Thyroid gland (tissue), 4 donors: ENCODE results near the gene PTPRT.

Experiments
- POLR2A ChIP-seq, 2 donors: fragments of 450-650 bp; IDR thresholded peaks; one replicate each; pipeline ENCODE4 v1.6.1; 2017; ENCODE audit warnings: antibody characterized with exemption in 2 of 2, mild to moderate bottlenecking in 2 of 2, moderate library complexity in 1 of 2
- TF ChIP-seq, protein P1 (sequence below), 6 experiments: fragments of 200-600 bp in 3 of 6; fragments of 450-650 bp in 3 of 6; sonication (generic) in 3 of 6; IDR thresholded peaks; one replicate each; pipeline ENCODE4 v1.5.1; 2016 to 2019; ENCODE audit warnings: antibody characterized with exemption in 6 of 6, mild to moderate bottlenecking in 2 of 6, inconsistent platforms in 1 of 6, moderate library complexity in 1 of 6

DNA sequence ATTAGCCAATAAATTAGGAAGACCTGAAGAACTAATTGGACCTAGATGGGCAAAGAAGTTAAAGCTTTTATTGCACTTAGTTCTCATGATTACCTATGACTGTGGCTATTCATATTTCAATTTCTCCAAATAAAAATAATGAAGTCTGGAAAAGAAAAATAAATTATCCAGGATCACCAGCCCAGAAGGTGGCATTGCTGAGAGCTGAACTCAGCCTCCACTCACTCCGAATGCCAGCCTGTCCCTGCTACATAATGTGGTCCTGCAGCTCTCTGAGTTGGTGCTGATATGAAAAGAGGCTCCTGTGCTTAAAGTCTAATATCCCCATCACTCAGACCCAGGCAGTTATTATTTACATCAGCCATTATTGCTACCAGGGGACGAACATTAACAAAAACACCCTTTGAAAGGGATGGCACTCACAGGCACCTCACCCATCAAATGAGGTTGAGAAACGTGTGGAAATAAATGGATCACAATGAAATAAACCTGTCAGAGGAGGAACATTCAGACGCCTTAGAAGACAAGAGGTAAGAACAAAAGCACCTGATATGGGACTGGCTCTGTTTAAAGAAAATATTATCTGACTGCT, 921.8 kb downstream of the PTPRT start:
- TF ChIP-seq, protein P1, sequence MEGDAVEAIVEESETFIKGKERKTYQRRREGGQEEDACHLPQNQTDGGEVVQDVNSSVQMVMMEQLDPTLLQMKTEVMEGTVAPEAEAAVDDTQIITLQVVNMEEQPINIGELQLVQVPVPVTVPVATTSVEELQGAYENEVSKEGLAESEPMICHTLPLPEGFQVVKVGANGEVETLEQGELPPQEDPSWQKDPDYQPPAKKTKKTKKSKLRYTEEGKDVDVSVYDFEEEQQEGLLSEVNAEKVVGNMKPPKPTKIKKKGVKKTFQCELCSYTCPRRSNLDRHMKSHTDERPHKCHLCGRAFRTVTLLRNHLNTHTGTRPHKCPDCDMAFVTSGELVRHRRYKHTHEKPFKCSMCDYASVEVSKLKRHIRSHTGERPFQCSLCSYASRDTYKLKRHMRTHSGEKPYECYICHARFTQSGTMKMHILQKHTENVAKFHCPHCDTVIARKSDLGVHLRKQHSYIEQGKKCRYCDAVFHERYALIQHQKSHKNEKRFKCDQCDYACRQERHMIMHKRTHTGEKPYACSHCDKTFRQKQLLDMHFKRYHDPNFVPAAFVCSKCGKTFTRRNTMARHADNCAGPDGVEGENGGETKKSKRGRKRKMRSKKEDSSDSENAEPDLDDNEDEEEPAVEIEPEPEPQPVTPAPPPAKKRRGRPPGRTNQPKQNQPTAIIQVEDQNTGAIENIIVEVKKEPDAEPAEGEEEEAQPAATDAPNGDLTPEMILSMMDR (IDR thresholded peaks at IDR 0.05), result no peak
- no peak for TF ChIP-seq POLR2A (IDR thresholded peaks at IDR 0.05)
